ENCODE data around the gene TSSC4.

The TSSC4 gene

GRCh38 chr11:2451916-2452315, 51.4 kb downstream of the TSSC4 start:
- no peak for DNase-seq

- DNase-seq = no peak
Observed at GRCh38 chr11:2452321-2453012, 51.9 kb downstream of the TSSC4 start.

- DNase-seq = no peak
Observed at GRCh38 chr11:2453436-2453835, 52.9 kb downstream of the TSSC4 start.

All from NCI-H446 treated with DMSO at 0.1 percent for 48 hours (cell line).